ENCODE measurements around the gene CCDC27. TPM values are rescaled to one million over a fixed set of nuclear protein-coding genes. Genes with fewer than 3 reads are reported as not detected.

Gene CCDC27
- total and polyA plus RNA-seq, 3 donors from 2014 or later = 10.6 to 28.4 (median 18.3) TPM

DNA sequence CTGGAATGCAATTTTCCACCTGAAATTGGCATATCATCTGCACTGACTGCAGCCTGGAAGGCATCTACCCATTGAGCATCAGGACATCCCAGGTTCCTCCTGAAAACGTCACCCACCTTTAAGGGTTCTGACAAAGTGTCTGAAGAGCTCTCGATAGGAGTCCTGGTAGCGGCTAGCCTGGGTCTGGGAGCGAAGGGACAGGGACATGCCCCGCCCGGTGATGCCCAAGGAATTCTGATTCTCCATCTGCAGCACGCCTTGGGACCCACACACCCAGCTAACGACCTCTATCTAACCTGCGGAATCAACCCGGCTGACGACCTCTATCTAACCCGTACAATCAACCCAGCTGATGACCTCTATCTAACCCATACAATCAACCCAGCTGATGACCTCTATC, 13.3 kb upstream of the CCDC27 start:
- Histone ChIP-seq H3K9me3 (no peaks in the 10 kb centered on the region), H3K27ac (no peak overlapping the region), H3K4me1 (peaks cover 11% of the 10 kb centered on the region), H3K4me3 (no peak overlapping the region), H3K36me3 (ENCODE audit: low read depth, missing control alignments) (no peaks in the 10 kb centered on the region), H3K27me3 (no peaks in the 10 kb centered on the region)
- intact Hi-C loops (cut with DNase I; ENCODE audit: low total_unique reads) = no loop called here
- no peak for DNase-seq
- WGBS, 2 donors = 90 to 97% methylated on average over 12 of the region's 12 CpGs
- TF ChIP-seq, protein P1, sequence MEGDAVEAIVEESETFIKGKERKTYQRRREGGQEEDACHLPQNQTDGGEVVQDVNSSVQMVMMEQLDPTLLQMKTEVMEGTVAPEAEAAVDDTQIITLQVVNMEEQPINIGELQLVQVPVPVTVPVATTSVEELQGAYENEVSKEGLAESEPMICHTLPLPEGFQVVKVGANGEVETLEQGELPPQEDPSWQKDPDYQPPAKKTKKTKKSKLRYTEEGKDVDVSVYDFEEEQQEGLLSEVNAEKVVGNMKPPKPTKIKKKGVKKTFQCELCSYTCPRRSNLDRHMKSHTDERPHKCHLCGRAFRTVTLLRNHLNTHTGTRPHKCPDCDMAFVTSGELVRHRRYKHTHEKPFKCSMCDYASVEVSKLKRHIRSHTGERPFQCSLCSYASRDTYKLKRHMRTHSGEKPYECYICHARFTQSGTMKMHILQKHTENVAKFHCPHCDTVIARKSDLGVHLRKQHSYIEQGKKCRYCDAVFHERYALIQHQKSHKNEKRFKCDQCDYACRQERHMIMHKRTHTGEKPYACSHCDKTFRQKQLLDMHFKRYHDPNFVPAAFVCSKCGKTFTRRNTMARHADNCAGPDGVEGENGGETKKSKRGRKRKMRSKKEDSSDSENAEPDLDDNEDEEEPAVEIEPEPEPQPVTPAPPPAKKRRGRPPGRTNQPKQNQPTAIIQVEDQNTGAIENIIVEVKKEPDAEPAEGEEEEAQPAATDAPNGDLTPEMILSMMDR (IDR thresholded peaks at IDR 0.05) = no peak

DNA sequence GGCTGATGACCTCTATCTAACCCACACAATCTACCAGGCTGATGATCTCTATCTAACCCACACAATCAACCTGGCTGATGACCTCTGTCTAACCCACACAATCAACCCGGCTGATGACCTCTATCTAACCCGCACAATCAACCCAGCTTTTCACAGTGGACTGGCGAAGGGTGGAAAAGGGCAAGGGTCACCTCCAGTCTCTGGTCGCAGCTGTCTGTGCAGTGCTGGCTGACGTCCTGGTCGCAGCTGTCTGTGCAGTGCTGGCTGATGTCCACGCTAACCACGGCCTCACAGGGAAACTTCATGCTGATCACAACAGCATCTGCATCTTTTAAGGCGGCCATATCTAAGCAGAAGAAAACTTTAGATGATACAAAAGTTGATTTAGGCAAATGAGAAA, 12.2 kb upstream of the CCDC27 start:
- Histone ChIP-seq H3K36me3 (ENCODE audit: low read depth, missing control alignments) (no peaks in the 10 kb centered on the region), H3K27ac (no peak overlapping the region), H3K4me1 (peaks cover 11% of the 10 kb centered on the region), H3K4me3 (no peak overlapping the region), H3K27me3 (no peaks in the 10 kb centered on the region), H3K9me3 (no peaks in the 10 kb centered on the region)
- TF ChIP-seq POLR2A (IDR thresholded peaks at IDR 0.05) = no peak
- TF ChIP-seq, protein P1 (IDR thresholded peaks at IDR 0.05) = no peak
- intact Hi-C loops (cut with DNase I; ENCODE audit: low total_unique reads) = no loop called here
- 73 to 93% methylated on average over 7 to 9 of the region's 9 CpGs for WGBS, 2 donors
- DNase-seq = no peak

DNA sequence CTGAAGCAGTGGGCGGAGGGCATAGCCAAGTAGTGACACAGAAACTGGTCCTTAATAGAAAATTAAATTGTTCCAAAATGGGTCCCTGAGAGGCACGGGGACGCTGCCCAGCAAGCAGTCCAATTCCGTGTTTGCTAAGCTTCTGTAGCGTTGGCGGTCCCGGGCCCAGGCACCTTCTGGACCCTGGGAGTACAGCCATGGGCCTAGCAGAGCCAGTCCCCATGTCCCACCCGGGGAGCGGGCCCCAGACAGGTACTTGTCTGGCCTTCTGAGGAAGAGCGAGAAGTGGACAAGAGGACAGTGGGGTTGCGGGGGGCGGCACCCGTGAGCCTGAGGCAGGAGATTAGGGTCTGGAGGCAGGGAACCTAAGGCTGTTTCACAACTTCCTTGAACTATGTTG, 11.5 kb upstream of the CCDC27 start:
- no peaks in the 10 kb centered on the region for H3K9me3 ChIP-seq
- peak overlapping the region in 1 of 2 donors; percentile 53 for H3K27ac ChIP-seq
- TF ChIP-seq POLR2A (IDR thresholded peaks at IDR 0.05) = no peak
- TF ChIP-seq, protein P1 (IDR thresholded peaks at IDR 0.05) = no peak
- no peak overlapping the region for H3K4me3 ChIP-seq
- H3K36me3 ChIP-seq (ENCODE audit: low read depth, missing control alignments) = no peaks in the 10 kb centered on the region
- no peak for DNase-seq
- intact Hi-C loops (cut with DNase I; ENCODE audit: low total_unique reads) = no loop called here
- 67 to 89% methylated on average over 13 of the region's 13 CpGs for WGBS, 2 donors
- peaks cover 17% of the 10 kb centered on the region for H3K4me1 ChIP-seq
- H3K27me3 ChIP-seq = no peaks in the 10 kb centered on the region

DNA sequence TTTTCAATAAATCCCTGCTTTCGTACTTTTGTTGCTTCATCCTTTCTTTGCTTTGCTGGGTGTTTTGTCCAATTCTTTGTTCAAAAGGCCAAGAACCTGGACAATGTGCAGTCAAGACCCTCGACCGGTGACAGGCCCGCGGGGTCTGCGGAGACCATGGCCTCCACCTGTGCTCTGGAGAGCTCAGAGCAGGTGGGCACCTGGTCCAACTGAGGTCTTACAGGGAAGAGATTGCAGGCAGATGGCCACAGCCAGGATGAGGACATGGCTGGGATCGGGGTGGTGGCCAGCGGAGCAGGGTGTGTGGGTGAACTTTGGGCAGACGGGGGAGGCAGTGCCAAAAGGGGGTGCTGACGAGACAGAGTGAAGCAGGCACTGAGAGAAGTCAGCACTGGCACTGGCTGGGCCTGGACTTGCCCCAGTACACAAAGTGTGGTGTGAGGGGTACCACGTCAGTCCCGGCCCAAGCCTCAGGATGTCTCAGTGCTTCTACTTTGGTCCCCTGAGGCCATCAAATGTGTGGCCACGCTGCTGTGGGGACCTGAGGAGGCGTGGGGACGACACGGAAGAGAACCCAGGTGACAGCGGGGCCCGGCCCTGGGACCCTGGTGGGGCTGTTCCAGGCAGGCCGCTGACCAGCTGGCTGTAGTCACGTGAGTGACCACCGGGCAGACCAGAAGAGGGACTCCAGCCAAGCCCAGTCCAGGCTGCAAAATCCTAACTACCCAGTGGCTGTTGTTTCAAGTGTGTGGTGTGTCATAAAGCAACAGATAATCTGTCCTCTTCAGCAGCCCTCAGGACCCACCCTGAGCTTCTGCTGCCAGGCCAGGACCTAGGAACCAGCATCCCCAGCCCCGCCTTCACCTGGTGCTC, 10.4 kb upstream of the CCDC27 start:
- no peak for TF ChIP-seq POLR2A (IDR thresholded peaks at IDR 0.05)
- TF ChIP-seq, protein P1 (IDR thresholded peaks at IDR 0.05) = no peak
- Histone ChIP-seq H3K27ac (peak overlapping the region; percentile 26 to 32), H3K27me3 (no peaks in the 10 kb centered on the region), H3K9me3 (no peaks in the 10 kb centered on the region), H3K4me3 (no peak overlapping the region), H3K4me1 (peaks cover 19% of the 10 kb centered on the region), H3K36me3 (ENCODE audit: low read depth, missing control alignments) (no peaks in the 10 kb centered on the region)
- no peak for DNase-seq
- 80 to 86% methylated on average over 16 to 22 of the region's 22 CpGs for WGBS, 2 donors
- intact Hi-C loops (cut with DNase I; ENCODE audit: low total_unique reads) = no loop called here
